Adrenal gland (tissue), 12 donors: Measurements from ENCODE around the gene SF3B4. TPM values are rescaled to one million over a fixed set of nuclear protein-coding genes. Genes with fewer than 3 reads are reported as not detected.
A peak's percentile ranks its signal among the peaks of the same experiment; 100 is the strongest.

ENCODE experiments used
- DNase-seq, 7 donors: peaks; one replicate each; pipeline ENCODE4 v3.0.0-alpha.2; 2019 to 2020
- H3K27ac ChIP-seq, 5 donors: fragments of 200-600 bp; sonication (generic) in 4 of 5; 1 replicate in 3 of 5; 2 replicates in 2 of 5; pipeline versions ENCODE4 v1.5.1 to v1.8.0; 2016 to 2020; ENCODE audit warnings: mild to moderate bottlenecking in 1 of 5
- H3K27me3 ChIP-seq: fragments of 200-600 bp; 2 replicates; pipeline ENCODE4 v1.8.0; 2021
- H3K36me3 ChIP-seq, 2 donors: fragments of 200-600 bp; replicated peaks in 1 of 2; 1 replicate in 1 of 2; 2 replicates in 1 of 2; pipeline versions ENCODE4 v1.5.1 to v1.8.0; 2018 to 2022
- H3K4me1 ChIP-seq, 2 donors: fragments of 200-600 bp; replicated peaks in 1 of 2; 1 replicate in 1 of 2; 2 replicates in 1 of 2; pipeline versions ENCODE4 v1.5.1 to v1.8.0; 2018 to 2021
- H3K4me3 ChIP-seq, 4 donors: fragments of 200-600 bp; sonication (generic) in 3 of 4; one replicate each; pipeline ENCODE4 v1.5.1; 2016 to 2018
- H3K9me3 ChIP-seq, 3 donors: fragments of 200-600 bp; sonication (generic) in 1 of 3; replicated peaks in 1 of 3; 1 replicate in 2 of 3; 2 replicates in 1 of 3; pipeline versions ENCODE4 v1.5.1 to v1.8.0; 2016 to 2021
- POLR2A ChIP-seq, 2 donors: fragments of 450-650 bp; IDR thresholded peaks; one replicate each; pipeline ENCODE4 v1.6.1; 2017; ENCODE audit warnings: antibody characterized with exemption in 2 of 2, mild to moderate bottlenecking in 2 of 2, moderate library complexity in 1 of 2
- WGBS, 4 donors: extraction: QIAGEN DNeasy Blood & Tissue Kit in 2 of 4; methylation state at CpG; one replicate each; pipeline versions ENCODE4 v1.1.5 to v1.1.7; 2013 to 2017; 5-methylcytosine and 5-hydroxymethylcytosine counted together
- intact Hi-C, 2 donors: fragments of 100-400 bp; cut with DNase I; formaldehyde crosslinking; loops; one replicate each; pipeline versions ENCODE4 v1.14.1 to v1.15.0; 2022 to 2023
- polyA plus RNA-seq, 3 donors: library from polyadenylated mRNA; stranded (reverse); fragments of 200-250 nt in 2 of 3; fragments of 350-450 nt in 1 of 3; fragmentation: Illumina TruSeq in 1 of 3; extraction: RNeasy Lipid Tissue Mini Kit (QIAGEN cat#74804) in 1 of 3; gene quantifications; one replicate each; pipeline ENCODE4 v1.2.3, GENCODE V29; 2013 to 2014
- total RNA-seq, 9 donors: library from RNA; depleted of rRNA in 4 of 9; stranded (reverse); fragments of >200 nt in 4 of 9; fragments of 120-200 nt in 1 of 9; fragmentation: NEBNext Ultra II Directional in 1 of 9; extraction: Animal tissue kit (Norgen Biotek cat#: 25700) in 1 of 9; gene quantifications; one replicate each; pipeline versions ENCODE4 v1.1.0 to v1.2.4, GENCODE V29; 2013 to 2023
- TF ChIP-seq, protein P1 (sequence below), 6 experiments: fragments of 450-650 bp in 4 of 6; fragments of 200-600 bp in 2 of 6; sonication (generic) in 1 of 6; IDR thresholded peaks; 1 replicate in 5 of 6; 2 replicates in 1 of 6; pipeline versions ENCODE4 v1.5.1 to v1.8.0; 2016 to 2021; ENCODE audit warnings: antibody characterized with exemption in 6 of 6, mild to moderate bottlenecking in 2 of 6, moderate library complexity in 1 of 6
- donor health status: healthy with polysubstance abuse.
- donor health status: Bipolar disorder and iron deficiency.
- donor health status: DM: yes; HTN: yes; CAD: no.
- donor health status: DM: no; HTN: no; CAD: no.
- donor health status: DM: no; HTN: no; CAD: no.
- donor health status: DM: yes; HTN: yes; CAD: no.

SF3B4 gene
- total and polyA plus RNA-seq, 12 donors = 10.2 to 83.6 (median 42.2) TPM

DNA sequence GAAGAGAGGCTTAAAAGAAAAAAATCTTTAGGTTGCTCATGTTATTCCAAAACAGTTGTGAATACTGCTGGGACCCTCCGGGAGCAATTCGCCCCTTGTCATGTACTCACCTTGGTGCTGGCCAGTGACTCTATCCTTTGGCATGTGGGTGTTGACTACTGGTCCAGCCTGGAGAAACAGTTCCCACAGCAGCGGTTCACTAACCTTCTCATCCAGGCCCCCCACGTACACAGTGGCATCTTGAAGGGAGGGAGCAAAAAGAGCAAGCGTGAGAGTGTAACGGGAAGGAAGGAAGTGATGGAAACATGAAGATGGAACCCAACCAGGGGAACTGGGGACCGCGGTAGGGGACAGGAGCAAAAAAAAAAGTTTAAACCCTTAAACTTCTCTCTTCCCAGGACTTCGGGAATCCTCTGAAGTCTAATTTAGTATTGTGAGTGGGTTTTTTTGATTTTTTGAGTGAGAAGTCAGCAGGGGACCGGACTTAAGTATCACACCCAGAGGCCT is 494 bp downstream of the SF3B4 start:
- WGBS, 4 donors = 1 to 3% (median 3%) methylated on average over 10 of the region's 10 CpGs
- Histone ChIP-seq H3K4me1 (peaks cover 13 to 46% of the 10 kb centered on the region in 2 donors), H3K4me3 (peak overlapping the region; percentile 58 to 96 (median 87)), H3K36me3 (peaks cover 0 to 50% of the 10 kb centered on the region in 2 donors), H3K27me3 (no peaks in the 10 kb centered on the region), H3K27ac (peak overlapping the region; percentile 87 to 97 (median 96)), H3K9me3 (no peaks in the 10 kb centered on the region)
- TF ChIP-seq, protein P1, sequence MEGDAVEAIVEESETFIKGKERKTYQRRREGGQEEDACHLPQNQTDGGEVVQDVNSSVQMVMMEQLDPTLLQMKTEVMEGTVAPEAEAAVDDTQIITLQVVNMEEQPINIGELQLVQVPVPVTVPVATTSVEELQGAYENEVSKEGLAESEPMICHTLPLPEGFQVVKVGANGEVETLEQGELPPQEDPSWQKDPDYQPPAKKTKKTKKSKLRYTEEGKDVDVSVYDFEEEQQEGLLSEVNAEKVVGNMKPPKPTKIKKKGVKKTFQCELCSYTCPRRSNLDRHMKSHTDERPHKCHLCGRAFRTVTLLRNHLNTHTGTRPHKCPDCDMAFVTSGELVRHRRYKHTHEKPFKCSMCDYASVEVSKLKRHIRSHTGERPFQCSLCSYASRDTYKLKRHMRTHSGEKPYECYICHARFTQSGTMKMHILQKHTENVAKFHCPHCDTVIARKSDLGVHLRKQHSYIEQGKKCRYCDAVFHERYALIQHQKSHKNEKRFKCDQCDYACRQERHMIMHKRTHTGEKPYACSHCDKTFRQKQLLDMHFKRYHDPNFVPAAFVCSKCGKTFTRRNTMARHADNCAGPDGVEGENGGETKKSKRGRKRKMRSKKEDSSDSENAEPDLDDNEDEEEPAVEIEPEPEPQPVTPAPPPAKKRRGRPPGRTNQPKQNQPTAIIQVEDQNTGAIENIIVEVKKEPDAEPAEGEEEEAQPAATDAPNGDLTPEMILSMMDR (IDR thresholded peaks at IDR 0.05) = no peak
- TF ChIP-seq POLR2A (IDR thresholded peaks at IDR 0.05) = no peak
- intact Hi-C loops = no loop called here
- DNase-seq = no peak

DNA sequence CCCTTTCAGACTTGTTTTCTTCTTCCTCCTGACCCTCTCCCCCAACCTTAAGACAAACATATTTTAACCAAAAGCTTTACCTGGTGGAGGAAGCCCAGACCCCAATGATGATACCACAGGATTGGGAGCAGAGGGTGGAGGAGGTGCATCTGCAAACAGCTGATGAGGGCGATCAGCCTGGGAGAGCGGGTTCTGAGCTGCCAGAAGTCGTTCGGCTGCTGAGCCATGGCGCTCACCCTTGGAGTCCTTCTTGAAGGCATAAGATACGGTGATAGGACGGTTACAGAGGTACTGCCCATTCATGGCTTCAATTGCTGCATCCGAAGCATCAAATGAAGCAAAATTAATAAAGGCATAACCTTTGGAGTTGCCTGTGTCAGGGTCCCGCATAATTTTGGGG is 1.3 kb downstream of the SF3B4 start:
- TF ChIP-seq, protein P1 (IDR thresholded peaks at IDR 0.05) = no peak
- TF ChIP-seq POLR2A (IDR thresholded peaks at IDR 0.05) = no peak
- Histone ChIP-seq H3K27me3 (no peaks in the 10 kb centered on the region), H3K9me3 (no peaks in the 10 kb centered on the region), H3K27ac (no peak overlapping the region), H3K4me3 (peak overlapping the region in 1 of 4 donors; percentile 82), H3K36me3 (peaks cover 0 to 50% of the 10 kb centered on the region in 2 donors), H3K4me1 (peaks cover 13 to 38% of the 10 kb centered on the region in 2 donors)
- DNase-seq = no peak
- intact Hi-C loops = no loop called here
- 91 to 94% (median 93%) methylated on average over 2 to 9 of the region's 9 CpGs for WGBS, 4 donors

DNA sequence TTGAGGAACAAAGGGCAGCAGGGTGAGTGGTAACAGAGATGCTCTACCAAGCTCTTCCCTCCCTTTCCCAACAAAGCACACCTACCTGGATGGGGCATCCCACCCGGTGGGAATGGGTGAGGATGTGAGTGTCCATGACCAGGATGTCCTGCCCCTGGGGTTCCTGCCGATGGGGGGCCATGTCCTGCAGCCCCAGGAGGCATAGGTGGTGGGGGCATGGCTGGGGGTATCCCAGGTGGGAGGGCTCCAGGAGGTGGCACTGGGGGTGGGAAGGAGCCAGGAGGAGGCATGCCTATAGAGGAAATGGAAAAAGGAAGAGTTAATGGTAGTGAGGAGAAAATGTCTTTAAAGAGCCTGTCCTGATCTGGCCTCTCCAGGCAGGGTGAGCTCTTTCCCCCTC is 1.9 kb downstream of the SF3B4 start:
- 70 to 97% (median 88%) methylated on average over 2 of the region's 2 CpGs for WGBS, 4 donors
- intact Hi-C loops = no loop called here
- Histone ChIP-seq H3K27ac (no peak overlapping the region), H3K36me3 (peaks cover 0 to 50% of the 10 kb centered on the region in 2 donors), H3K27me3 (no peaks in the 10 kb centered on the region), H3K9me3 (no peaks in the 10 kb centered on the region), H3K4me3 (no peak overlapping the region), H3K4me1 (peaks cover 13 to 35% of the 10 kb centered on the region in 2 donors)
- TF ChIP-seq, protein P1 (IDR thresholded peaks at IDR 0.05) = no peak
- DNase-seq = no peak

DNA sequence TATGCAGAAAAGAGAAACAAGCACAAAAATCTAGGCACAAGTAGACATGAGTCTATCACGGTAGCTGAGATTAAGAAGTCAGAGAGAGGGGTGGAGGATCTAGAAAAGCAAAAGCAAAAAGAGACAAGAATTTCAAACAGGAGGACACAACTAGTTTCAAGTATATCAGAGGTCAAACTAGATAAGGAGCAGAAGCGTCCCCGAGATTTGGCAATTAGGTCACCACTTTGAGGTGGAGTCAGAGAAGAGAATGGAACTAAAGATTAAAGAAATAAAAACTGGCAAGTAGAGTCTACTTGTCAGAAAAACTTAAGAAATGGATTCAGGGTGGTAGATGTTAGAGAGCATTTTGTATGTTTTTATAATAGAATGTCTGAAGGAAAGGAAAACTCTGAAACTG is 2.3 kb downstream of the SF3B4 start:
- no peak for TF ChIP-seq POLR2A (IDR thresholded peaks at IDR 0.05)
- TF ChIP-seq, protein P1 (IDR thresholded peaks at IDR 0.05) = no peak
- Histone ChIP-seq H3K27ac (no peak overlapping the region), H3K9me3 (no peaks in the 10 kb centered on the region), H3K4me3 (no peak overlapping the region), H3K27me3 (no peaks in the 10 kb centered on the region), H3K36me3 (peaks cover 0 to 50% of the 10 kb centered on the region in 2 donors), H3K4me1 (peaks cover 13 to 35% of the 10 kb centered on the region in 2 donors)
- intact Hi-C loops = no loop called here
- WGBS, 4 donors = 55 to 58% (median 58%) methylated on average over 3 of the region's 3 CpGs
- no peak for DNase-seq
